NCI-H524 treated with DMSO at 0.1 percent for 48 hours (cell line): ENCODE data around the gene TRIM6.
"Not testable (repeated sequence)": the region's sequence is repeated elsewhere in the genome, so short reads cannot be mapped to it uniquely, and the experiment has no call there.

Experiments used
- DNase-seq: peaks from one replicate; lab custom pipeline; 2025; lab: John Stamatoyannopoulos, UW

TRIM6 gene

GRCh38 chr11:5596607-5597201 lies at the start of gene TRIM6:
Gene TRIM6 (plus strand): TSS chr11:5596637. CDS start chr11:5596898, 261 bp downstream.
- DNase-seq = no peak

DNA sequence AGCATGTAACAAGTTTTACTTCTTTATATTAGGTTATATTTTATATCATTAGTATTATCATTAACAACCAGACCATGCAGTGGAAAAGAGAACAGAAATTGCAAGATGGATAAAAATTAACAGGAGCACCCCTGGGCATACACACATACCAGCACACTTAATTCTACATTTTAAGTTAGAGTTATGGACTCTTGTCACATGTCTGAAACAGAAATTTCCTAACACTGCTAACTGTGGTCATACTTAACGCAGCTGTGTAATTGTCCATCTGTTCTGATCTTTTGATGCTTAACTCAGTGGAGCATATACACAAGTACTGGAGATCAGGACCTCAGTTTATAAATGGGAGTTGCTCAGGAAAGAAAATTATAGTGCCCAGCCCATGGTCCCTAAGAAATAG lies 48.5 kb upstream of the TRIM6 start:
- no peak for DNase-seq

DNA sequence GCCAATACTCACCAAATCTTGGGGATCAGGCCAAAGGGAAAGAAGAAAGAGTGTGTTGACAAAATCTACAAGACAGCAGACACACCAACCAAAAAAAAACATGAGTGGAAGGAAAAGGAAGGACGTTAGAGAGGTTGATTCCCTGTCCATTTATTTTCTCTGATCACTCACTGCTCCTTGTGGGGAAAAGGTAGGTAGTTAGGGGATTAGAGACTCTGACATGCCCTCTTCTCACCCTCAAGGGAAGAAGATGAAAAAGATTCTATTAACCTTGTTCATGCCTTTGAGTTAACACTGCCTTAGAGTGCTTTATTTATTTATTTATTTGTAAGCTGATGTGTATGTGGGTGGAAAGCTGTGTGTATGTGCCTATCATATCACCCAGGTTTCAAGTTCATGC lies 48.0 kb upstream of the TRIM6 start, which contains the start of gene OR52H1:
OR52H1 (minus strand) TSS at position 101 of the 400 bp plus-strand sequence. CDS start 3,035 bp downstream, outside the sequence.
- no peak for DNase-seq

- DNase-seq = no peak
Measured at GRCh38 chr11:5550440-5551095, 45.9 kb upstream of the TRIM6 start.

GRCh38 chr11:5553343-5553742 lies 43.1 kb upstream of the TRIM6 start:
- DNase-seq = no peak

- DNase-seq = no peak
Measured at GRCh38 chr11:5556596-5557188, 39.7 kb upstream of the TRIM6 start.

- DNase-seq = no peak
Measured at GRCh38 chr11:5557751-5558150, 38.7 kb upstream of the TRIM6 start.

- DNase-seq = no peak
Measured at GRCh38 chr11:5564259-5565019, 32.0 kb upstream of the TRIM6 start.

DNA sequence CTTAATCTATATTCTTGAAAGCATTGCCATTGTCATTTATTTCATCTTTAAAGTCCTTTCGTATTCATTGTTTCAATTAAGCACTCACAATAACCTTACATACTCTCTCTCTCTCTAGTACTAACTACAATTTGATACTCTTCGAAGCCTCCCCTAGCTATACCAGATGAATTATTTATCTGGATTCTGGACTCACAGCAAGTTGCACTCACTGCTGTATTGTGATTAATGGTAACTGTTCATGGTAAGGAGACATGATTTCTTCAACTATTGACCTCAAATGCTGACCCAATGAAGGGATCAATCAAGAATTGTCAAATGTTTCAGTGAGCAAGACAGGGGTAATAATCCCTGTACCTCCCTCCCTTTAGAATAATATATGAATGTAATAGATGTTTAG lies 21.8 kb upstream of the TRIM6 start:
- DNase-seq = no peak

DNA sequence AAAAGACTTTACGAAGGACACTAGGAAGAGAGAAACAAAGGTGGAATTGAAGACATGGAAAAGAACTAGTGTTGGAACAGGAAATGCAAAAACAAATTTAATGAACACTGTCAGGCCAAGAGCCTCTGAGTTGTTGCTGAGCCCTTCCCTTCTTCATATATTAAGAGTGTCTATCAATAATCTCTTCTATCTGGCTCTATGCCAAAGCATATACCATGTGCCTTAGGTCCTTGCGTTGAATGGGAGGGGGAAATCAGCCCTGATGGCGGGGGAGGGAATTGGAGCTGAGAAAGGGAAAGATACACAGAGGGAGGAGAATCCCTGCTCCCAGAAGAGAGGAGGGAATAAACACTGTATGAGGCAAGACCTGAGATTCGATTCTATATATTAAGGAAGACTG lies 21.3 kb upstream of the TRIM6 start:
- DNase-seq = no peak

DNA sequence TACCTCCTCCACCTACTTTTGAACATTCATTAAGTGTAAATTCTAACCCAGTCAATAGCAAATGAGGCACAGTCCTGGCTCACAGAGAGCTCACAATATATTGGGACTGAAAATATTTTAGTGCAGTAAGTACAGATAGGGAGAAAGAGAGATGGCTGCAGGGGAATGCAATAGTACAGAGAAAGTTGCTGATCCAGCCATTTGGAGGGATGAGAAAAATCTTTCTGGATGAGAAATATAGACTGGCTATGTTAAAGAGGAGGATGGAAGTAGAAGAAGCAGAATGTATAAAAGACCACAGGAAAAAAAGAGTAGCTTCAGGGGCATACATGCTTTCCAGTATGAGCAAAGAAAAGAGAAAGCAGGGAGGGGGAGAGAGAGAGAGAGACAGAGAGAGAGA lies 19.3 kb upstream of the TRIM6 start:
- no peak for DNase-seq

- DNase-seq = no peak
Measured at GRCh38 chr11:5580577-5580976, 15.9 kb upstream of the TRIM6 start, which contains the start of gene OR52B6. Gene OR52B6 (plus strand): TSS chr11:5580877. CDS start chr11:5580877, 0 bp downstream.

GRCh38 chr11:5581014-5581413 lies 15.4 kb upstream of the TRIM6 start:
- no peak for DNase-seq

DNA sequence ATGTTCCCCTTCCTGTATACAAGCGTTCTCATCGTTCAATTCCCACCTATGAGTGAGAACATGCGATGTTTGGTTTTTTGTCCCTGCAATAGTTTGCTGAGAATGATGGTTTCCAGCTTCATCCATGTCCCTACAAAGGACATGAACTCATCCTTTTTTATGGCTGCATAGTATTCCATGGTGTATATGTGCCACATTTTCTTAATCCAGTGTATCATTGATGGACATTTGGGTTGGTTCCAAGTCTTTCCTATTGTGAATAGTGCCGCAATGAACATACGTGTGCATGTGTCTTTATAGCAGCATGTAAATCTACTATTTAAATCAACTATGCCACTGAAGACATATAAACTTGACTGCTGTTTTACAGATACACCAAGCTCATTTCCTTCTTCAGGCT lies 12.0 kb upstream of the TRIM6 start:
- DNase-seq = not testable (repeated sequence)

- not testable (repeated sequence) for DNase-seq
Measured at GRCh38 chr11:5589906-5590305, 6.5 kb upstream of the TRIM6 start.

DNA sequence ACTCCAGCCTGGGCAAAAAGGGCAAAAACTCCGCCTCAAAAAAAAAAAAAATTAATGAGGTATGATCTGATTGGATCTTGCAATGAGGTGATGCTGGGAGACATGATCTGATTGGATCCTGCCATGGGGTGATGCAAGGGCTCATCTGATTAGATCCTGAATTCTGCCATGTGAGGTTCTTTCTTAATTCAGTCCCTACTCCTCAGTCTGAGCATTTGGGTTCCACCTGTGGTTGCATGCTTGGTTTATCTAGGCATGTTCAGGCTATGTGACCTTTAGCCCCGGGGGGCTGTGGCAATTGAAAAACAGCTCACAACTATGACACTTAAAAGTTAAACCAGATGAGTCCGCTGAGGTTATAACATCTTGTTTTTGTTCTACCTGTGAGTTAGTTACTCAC lies 4.8 kb upstream of the TRIM6 start:
- no peak for DNase-seq

DNA sequence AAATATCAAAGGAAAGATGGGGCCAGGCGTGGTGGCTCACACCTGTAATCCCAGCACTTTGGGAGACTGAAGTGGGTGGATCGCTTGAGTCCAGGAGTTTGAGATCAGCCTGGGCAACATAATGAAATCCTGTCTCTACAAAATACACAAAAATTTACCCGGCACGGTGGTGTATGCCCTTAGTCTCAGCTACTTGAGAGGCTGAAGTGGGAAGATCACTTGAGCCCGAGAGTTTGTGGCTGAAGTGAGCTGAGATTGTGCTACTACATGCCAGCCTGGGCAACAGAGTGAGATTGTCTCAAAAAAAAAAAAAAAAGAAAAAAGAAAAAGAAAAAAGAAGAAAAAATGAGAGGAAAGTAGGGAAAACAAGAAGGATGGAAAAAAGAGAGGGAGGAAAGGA lies 3.8 kb upstream of the TRIM6 start:
- no peak for DNase-seq

- no peak for DNase-seq
Measured at GRCh38 chr11:5593146-5593545, 3.3 kb upstream of the TRIM6 start.

DNA sequence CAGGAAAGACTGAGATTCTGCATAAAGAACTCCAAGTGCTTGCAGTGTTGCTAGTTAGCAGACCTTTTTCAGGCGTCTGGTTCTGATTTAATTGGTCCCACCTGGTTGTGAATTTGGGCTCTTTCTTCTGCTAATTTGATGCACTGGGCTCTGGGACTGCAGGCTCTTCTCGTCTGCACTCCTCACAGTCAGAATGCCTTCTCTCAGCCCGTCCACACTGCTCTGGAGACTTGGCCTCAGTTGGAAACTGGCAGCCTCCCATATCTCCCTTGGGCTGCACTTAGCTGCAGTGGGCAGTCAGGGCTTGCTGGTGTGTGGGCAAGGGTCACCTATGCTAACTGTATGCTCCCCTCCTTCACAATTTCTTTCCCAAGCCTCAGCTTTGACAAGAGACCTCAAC lies 1.5 kb downstream of the TRIM6 start:
- no peak for DNase-seq

DNA sequence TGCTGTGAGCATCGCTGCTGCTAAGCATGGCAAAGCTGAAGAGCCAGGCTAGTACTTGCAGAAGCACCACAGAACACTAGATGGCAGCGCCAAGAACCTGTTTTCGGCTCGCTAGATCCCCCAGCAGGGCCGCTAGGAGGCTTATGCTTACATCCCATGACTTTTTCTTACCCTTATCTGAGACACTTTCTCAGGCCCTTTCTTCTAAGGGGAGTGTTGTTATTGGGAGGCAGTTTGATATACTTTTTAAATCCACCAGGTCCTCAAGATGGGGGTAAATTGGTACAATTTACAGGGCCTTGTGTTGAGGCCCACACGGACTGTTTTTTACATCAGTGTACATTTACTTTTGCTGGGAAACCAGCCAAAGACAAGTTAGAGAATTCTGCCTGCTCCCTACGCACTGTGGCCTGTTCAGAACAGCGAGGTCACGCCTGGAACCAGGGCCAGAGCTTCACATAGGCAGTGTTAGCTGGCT lies 4.0 kb downstream of the TRIM6 start:
- no peak for DNase-seq

DNA sequence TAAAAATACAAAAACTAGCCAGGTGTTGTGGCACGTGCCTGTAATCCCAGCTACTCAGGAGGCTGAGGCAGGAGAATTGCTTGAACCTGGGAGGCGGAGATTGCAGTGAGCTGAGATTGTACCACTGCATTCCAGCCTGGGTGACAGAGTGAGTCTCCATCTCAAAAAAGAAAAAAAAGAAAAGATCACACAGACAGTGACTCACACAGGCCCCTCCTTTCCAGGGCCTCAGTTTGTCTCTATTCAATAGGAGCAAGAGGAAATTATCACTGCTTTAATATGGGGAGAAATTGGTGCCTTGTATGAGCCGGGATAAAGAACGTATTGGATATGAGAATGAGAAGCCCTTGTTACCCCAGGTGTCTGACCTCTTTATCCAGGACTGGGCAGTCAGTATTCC lies 6.4 kb downstream of the TRIM6 start:
- DNase-seq = not testable (repeated sequence)

DNA sequence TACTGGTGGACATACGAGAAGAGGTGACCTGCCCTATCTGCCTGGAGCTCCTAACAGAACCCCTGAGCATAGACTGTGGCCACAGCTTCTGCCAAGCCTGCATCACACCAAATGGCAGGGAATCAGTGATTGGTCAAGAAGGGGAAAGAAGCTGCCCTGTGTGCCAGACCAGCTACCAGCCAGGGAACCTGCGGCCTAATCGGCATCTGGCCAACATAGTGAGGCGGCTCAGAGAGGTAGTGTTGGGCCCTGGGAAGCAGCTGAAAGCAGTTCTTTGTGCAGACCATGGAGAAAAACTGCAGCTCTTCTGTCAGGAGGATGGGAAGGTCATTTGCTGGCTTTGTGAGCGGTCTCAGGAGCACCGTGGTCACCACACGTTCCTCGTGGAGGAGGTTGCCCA lies 6.9 kb downstream of the TRIM6 start:
- DNase-seq = no peak

DNA sequence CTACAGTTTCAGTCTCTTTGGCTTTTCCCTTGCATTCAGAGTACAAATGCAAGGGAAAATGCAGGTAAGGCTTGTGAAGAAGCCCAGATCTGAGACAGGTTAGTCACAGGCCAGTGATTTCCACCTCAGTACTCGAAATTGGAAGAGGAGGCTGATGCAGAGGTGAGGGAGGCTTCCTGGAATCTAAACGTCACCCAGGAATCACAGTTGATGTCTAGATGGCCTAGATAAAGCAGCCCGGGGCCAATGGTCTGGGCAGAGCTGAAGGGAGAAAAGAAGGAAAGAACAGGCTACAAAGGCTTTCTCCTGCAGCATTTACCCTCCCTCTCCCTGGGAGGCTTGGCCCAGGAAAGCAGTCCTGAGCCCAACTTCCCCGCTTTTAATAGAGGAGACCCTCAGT lies 8.5 kb downstream of the TRIM6 start:
- no peak for DNase-seq
